Neural cell (in vitro differentiated cells): ENCODE results near the gene GMDS. TPM values are rescaled to one million over a fixed set of nuclear protein-coding genes. Genes with fewer than 3 reads are reported as not detected.

Experiments used
- H2AFZ ChIP-seq: fragments of 200-600, 300-800 bp; sonication (generic), shearing (Covaris generic); 2 replicates; pipeline ENCODE4 v1.6.0; 2014; ENCODE audit warnings: low read depth, mild to moderate bottlenecking, antibody characterized with exemption, low read length, moderate library complexity
- H3F3A ChIP-seq: fragments of 200-600 bp; shearing (Covaris generic); 2 replicates; pipeline ENCODE4 v1.6.1; 2016; ENCODE audit warnings: mild to moderate bottlenecking, moderate library complexity, mixed read lengths, antibody characterized with exemption, low read length; ENCODE audit not compliant: insufficient read depth, poor library complexity, severe bottlenecking
- H3K27ac ChIP-seq: fragments of 200-600, 300-800 bp; sonication (generic), shearing (Covaris generic); 2 replicates; pipeline ENCODE4 v1.5.1; 2014; ENCODE audit warnings: mild to moderate bottlenecking, low read length, moderate library complexity
- H3K27me3 ChIP-seq: fragments of 300-800, 200-600 bp; sonication (generic), shearing (Covaris generic); 2 replicates; pipeline ENCODE4 v1.6.0; 2014; ENCODE audit warnings: mild to moderate bottlenecking, low read depth, low read length, moderate library complexity; ENCODE audit not compliant: insufficient read depth
- H3K36me3 ChIP-seq: fragments of 300-800, 200-600 bp; sonication (generic), shearing (Covaris generic); 2 replicates; pipeline ENCODE4 v1.5.1; 2014; ENCODE audit warnings: mild to moderate bottlenecking, antibody characterized with exemption, low read length, moderate library complexity; ENCODE audit not compliant: insufficient read depth
- H3K4me2 ChIP-seq: fragments of 300-800, 200-600 bp; sonication (generic), shearing (Covaris generic); 2 replicates; pipeline ENCODE4 v1.6.0; 2014; ENCODE audit warnings: mild to moderate bottlenecking, low read length
- H3K4me3 ChIP-seq: fragments of 300-800, 200-600 bp; sonication (generic), shearing (Covaris generic); 2 replicates; pipeline ENCODE4 v1.5.1; 2014; ENCODE audit warnings: mild to moderate bottlenecking, low read length, moderate library complexity
- H3K79me2 ChIP-seq: fragments of 200-600 bp; shearing (Covaris generic); replicated peaks from 2 replicates; pipeline ENCODE4 v1.6.0; 2014; ENCODE audit warnings: mild to moderate bottlenecking, low read length, moderate library complexity; ENCODE audit not compliant: insufficient read depth
- H3K9ac ChIP-seq: fragments of 300-800, 200-600 bp; sonication (generic), shearing (Covaris generic); 2 replicates; pipeline ENCODE4 v1.6.1; 2016; ENCODE audit warnings: mild to moderate bottlenecking, low read length, mixed read lengths
- H3K9me2 ChIP-seq: fragments of 200-600 bp; shearing (Covaris generic); 2 replicates; pipeline ENCODE4 v1.6.1; 2016; ENCODE audit warnings: mild to moderate bottlenecking, low read length, mixed read lengths; ENCODE audit not compliant: insufficient read depth
- H3K9me3 ChIP-seq: fragments of 200-600, 300-800 bp; sonication (generic), shearing (Covaris generic); 2 replicates; pipeline ENCODE4 v1.6.1; 2016; ENCODE audit warnings: mild to moderate bottlenecking, mixed run types, low read length, moderate library complexity, mixed read lengths
- H4K20me1 ChIP-seq: fragments of 200-600 bp; shearing (Covaris generic); 2 replicates; pipeline ENCODE4 v1.6.1; 2016; ENCODE audit warnings: mild to moderate bottlenecking, mixed run types; ENCODE audit not compliant: insufficient read depth
- CTCF ChIP-seq: fragments of 450-650 bp; IDR thresholded peaks from 2 replicates; pipeline ENCODE4 v1.5.1; 2014; ENCODE audit warnings: antibody characterized with exemption, mild to moderate bottlenecking, moderate library complexity; ENCODE audit not compliant: poor library complexity, severe bottlenecking
- EP300 ChIP-seq: fragments of 450-650 bp; conservative IDR thresholded peaks from 2 replicates; pipeline ENCODE4 v1.6.1; 2014; ENCODE audit warnings: antibody characterized with exemption, mild to moderate bottlenecking, moderate library complexity; ENCODE audit not compliant: poor library complexity, severe bottlenecking
- EZH2 ChIP-seq: fragments of 200-600, 300-800 bp; shearing (Covaris generic), sonication (generic); IDR thresholded peaks from 2 replicates; pipeline ENCODE4 v1.6.1; 2014; ENCODE audit warnings: antibody characterized with exemption, low read length, borderline replicate concordance, mild to moderate bottlenecking; ENCODE audit not compliant: insufficient read depth, poor library complexity, severe bottlenecking
- MXI1 ChIP-seq: fragments of 450-650 bp; conservative IDR thresholded peaks from 2 replicates; pipeline ENCODE4 v1.6.1; 2014; ENCODE audit warnings: antibody characterized with exemption, mild to moderate bottlenecking; ENCODE audit not compliant: poor library complexity, severe bottlenecking
- POLR2AphosphoS5 ChIP-seq: IDR thresholded peaks from 2 replicates; pipeline ENCODE4 v1.6.1; 2012
- RAD21 ChIP-seq: fragments of 450-650 bp; conservative IDR thresholded peaks from 2 replicates; pipeline ENCODE4 v1.6.1; 2014; ENCODE audit warnings: antibody characterized with exemption, mild to moderate bottlenecking, moderate library complexity
- REST ChIP-seq: IDR thresholded peaks from 2 replicates; pipeline ENCODE4 v1.6.1; 2012; ENCODE audit warnings: borderline replicate concordance
- SMC3 ChIP-seq: fragments of 450-650 bp; conservative IDR thresholded peaks from 2 replicates; pipeline ENCODE4 v1.6.1; 2014; ENCODE audit warnings: antibody characterized with exemption, mild to moderate bottlenecking, moderate library complexity; ENCODE audit not compliant: poor library complexity
- TAF1 ChIP-seq: IDR thresholded peaks from 2 replicates; pipeline ENCODE4 v1.6.1; 2012; ENCODE audit warnings: low read depth
- polyA plus RNA-seq: library from polyadenylated mRNA; depleted of rRNA; stranded (reverse); fragments of >200 nt; gene quantifications from 2 replicates; pipeline ENCODE4 v1.2.3, GENCODE V29; 2014

The GMDS gene
- polyA plus RNA-seq, 1 donor from 2014 or later = 11.4 TPM

GRCh38 chr6:2110504-2110903 is 134.9 kb downstream of the GMDS start:
- Histone ChIP-seq H4K20me1 (no peaks in the 10 kb centered on the region), H3K27me3 (no peaks in the 10 kb centered on the region), H3K4me3 (no peak overlapping the region), H3K79me2 (no peaks in the 10 kb centered on the region), H2AFZ (no peak overlapping the region), H3F3A (no peaks in the 10 kb centered on the region), H3K4me2 (no peak overlapping the region), H3K27ac (no peak overlapping the region), H3K9me2 (no peaks in the 10 kb centered on the region), H3K9ac (no peak overlapping the region), H3K9me3 (no peaks in the 10 kb centered on the region), H3K36me3 (no peaks in the 10 kb centered on the region)
- TF ChIP-seq MXI1 = no peak
- no peak for TF ChIP-seq REST
- TF ChIP-seq RAD21 = no peak
- TF ChIP-seq EZH2 = no peak
- no peak for TF ChIP-seq POLR2AphosphoS5
- no peak for TF ChIP-seq CTCF

- TF ChIP-seq EP300 (no peak), CTCF (no peak), TAF1 (no peak), SMC3 (no peak), RAD21 (no peak), REST (no peak), EZH2 (no peak), POLR2AphosphoS5 (no peak), MXI1 (no peak)
- Histone ChIP-seq H3K27ac (no peak overlapping the region), H3K79me2 (no peaks in the 10 kb centered on the region)
Observed at GRCh38 chr6:2109796-2110195, 135.6 kb downstream of the GMDS start.

More at GRCh38 chr6:2109796-2110195, 135.6 kb downstream of the GMDS start:
- Histone ChIP-seq H3K9me3 (no peaks in the 10 kb centered on the region), H3K9ac (no peak overlapping the region), H3F3A (no peaks in the 10 kb centered on the region), H4K20me1 (no peaks in the 10 kb centered on the region), H3K36me3 (no peaks in the 10 kb centered on the region), H3K4me2 (no peak overlapping the region), H3K9me2 (no peaks in the 10 kb centered on the region), H2AFZ (no peak overlapping the region), H3K27me3 (no peaks in the 10 kb centered on the region), H3K4me3 (no peak overlapping the region)
